GM10266 (cell line): ENCODE measurements around the gene CDT1.
A peak's percentile ranks its signal among the peaks of the same experiment; 100 is the strongest.

ENCODE experiments used
- DNase-seq: peaks from one replicate; pipeline ENCODE4 v3.0.0; 2012; ENCODE audit errors: extremely low spot score
- TF ChIP-seq, protein P1 (sequence below): IDR thresholded peaks from 2 replicates; pipeline ENCODE4 v1.5.1; 2012; ENCODE audit warnings: mild to moderate bottlenecking, low read depth; ENCODE audit not compliant: control insufficient read depth, insufficient read depth; ENCODE audit errors: missing control alignments

Gene CDT1

DNA sequence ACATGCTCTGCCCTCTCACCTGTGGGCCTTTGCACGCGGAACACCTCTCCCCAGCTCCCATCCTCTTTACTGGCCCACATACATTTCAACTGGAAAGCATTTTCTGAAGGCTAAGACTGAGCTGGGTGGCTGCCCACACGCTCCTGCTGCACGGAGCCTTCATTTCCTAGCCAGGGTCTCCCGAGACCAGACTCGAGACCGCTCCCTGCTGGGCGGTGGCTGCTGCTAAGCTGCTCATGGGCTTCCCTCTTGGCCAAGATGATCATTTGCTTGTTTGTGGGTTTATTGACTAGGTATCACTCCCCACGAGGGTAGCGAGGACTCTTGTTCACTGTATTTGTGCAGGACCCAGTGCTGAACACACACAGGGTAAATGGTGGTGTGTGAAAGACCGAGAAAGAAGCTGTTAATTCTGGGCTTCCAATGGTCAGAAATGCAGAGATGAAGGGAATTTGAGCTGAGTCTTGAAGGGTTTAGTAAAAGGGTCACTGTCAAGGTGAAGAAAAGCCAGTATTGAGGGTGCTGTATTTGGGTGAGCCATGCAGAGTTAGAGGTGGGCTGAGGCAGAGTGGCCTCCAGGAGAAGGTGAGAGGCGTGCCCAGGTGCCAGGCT lies 54.2 kb downstream of the CDT1 start:
- peak; percentile 91 for DNase-seq
- TF ChIP-seq, protein P1, sequence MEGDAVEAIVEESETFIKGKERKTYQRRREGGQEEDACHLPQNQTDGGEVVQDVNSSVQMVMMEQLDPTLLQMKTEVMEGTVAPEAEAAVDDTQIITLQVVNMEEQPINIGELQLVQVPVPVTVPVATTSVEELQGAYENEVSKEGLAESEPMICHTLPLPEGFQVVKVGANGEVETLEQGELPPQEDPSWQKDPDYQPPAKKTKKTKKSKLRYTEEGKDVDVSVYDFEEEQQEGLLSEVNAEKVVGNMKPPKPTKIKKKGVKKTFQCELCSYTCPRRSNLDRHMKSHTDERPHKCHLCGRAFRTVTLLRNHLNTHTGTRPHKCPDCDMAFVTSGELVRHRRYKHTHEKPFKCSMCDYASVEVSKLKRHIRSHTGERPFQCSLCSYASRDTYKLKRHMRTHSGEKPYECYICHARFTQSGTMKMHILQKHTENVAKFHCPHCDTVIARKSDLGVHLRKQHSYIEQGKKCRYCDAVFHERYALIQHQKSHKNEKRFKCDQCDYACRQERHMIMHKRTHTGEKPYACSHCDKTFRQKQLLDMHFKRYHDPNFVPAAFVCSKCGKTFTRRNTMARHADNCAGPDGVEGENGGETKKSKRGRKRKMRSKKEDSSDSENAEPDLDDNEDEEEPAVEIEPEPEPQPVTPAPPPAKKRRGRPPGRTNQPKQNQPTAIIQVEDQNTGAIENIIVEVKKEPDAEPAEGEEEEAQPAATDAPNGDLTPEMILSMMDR = peak; percentile 87
